Peyer's patch (tissue), 4 donors: ENCODE data around the gene PRPF4. TPM values are rescaled to one million over a fixed set of nuclear protein-coding genes. Genes with fewer than 3 reads are reported as not detected.

Experiments used
- DNase-seq, 3 donors: peaks; one replicate each; pipeline ENCODE4 v3.0.0-alpha.2; 2017 to 2019
- H3K27ac ChIP-seq, 4 donors: fragments of 200-600 bp; sonication (generic); one replicate each; pipeline ENCODE4 v1.5.1; 2016 to 2019
- H3K27me3 ChIP-seq, 2 donors: fragments of 200-600 bp; sonication (generic); one replicate each; pipeline ENCODE4 v1.5.1; 2019
- H3K36me3 ChIP-seq, 3 donors: fragments of 200-600 bp; sonication (generic); one replicate each; pipeline ENCODE4 v1.5.1; 2016 to 2019
- H3K4me1 ChIP-seq, 4 donors: fragments of 200-600 bp; sonication (generic); one replicate each; pipeline ENCODE4 v1.5.1; 2016 to 2019
- H3K4me3 ChIP-seq, 4 donors: fragments of 200-600 bp; sonication (generic); 1 replicate in 3 of 4; 2 replicates in 1 of 4; pipeline ENCODE4 v1.5.1; 2016 to 2019; ENCODE audit warnings: mild to moderate bottlenecking in 1 of 4
- H3K9me3 ChIP-seq, 4 donors: fragments of 200-600 bp; sonication (generic); one replicate each; pipeline ENCODE4 v1.5.1; 2016 to 2019; ENCODE audit warnings: mild to moderate bottlenecking in 1 of 4
- POLR2A ChIP-seq, 2 donors: fragments of 450-650 bp; IDR thresholded peaks; one replicate each; pipeline ENCODE4 v1.5.1; 2017; ENCODE audit warnings: antibody characterized with exemption in 2 of 2, mild to moderate bottlenecking in 2 of 2, moderate library complexity in 2 of 2
- total RNA-seq, 4 donors: library from RNA; depleted of rRNA; stranded (reverse); fragments of >200 nt; gene quantifications; one replicate each; pipeline ENCODE4 v1.1.0, GENCODE V29; 2016
- TF ChIP-seq, protein P1 (sequence below), 6 experiments: fragments of 450-650 bp in 4 of 6; fragments of 200-600 bp in 2 of 6; sonication (generic) in 1 of 6; IDR thresholded peaks; one replicate each; pipeline ENCODE4 v1.5.1; 2017 to 2019; ENCODE audit warnings: antibody characterized with exemption in 6 of 6, mild to moderate bottlenecking in 3 of 6, moderate library complexity in 1 of 6

Gene PRPF4
- total RNA-seq, 4 donors from 2014 or later: 11.4 to 33.0 (median 19.5) TPM

DNA sequence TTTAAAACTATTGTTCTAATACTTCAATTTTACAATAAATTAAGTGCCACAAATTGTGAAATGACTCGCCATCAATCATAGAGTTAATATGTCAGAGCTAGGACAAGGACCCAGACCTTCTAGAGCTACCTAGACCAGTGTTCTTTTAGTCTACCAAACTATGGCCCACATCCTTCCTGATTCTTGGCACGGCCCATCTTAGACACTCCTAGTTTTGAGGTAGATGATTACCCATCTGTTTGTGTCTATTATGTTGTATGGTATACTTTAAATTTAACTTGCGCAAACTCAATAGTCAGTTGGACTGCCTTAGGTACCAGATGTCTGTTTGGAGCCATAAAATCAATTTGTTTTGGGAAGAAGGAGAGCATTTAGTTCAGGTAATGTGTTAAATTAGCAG is 17.6 kb upstream of the PRPF4 start:
- Histone ChIP-seq H3K27me3 (no peaks in the 10 kb centered on the region), H3K9me3 (no peaks in the 10 kb centered on the region), H3K4me1 (no peaks in the 10 kb centered on the region), H3K27ac (no peak overlapping the region), H3K36me3 (peaks cover 0 to 50% (median 0%) of the 10 kb centered on the region in 3 donors), H3K4me3 (no peak overlapping the region)
- DNase-seq: no peak
- TF ChIP-seq POLR2A (IDR thresholded peaks at IDR 0.05): no peak
- TF ChIP-seq, protein P1, sequence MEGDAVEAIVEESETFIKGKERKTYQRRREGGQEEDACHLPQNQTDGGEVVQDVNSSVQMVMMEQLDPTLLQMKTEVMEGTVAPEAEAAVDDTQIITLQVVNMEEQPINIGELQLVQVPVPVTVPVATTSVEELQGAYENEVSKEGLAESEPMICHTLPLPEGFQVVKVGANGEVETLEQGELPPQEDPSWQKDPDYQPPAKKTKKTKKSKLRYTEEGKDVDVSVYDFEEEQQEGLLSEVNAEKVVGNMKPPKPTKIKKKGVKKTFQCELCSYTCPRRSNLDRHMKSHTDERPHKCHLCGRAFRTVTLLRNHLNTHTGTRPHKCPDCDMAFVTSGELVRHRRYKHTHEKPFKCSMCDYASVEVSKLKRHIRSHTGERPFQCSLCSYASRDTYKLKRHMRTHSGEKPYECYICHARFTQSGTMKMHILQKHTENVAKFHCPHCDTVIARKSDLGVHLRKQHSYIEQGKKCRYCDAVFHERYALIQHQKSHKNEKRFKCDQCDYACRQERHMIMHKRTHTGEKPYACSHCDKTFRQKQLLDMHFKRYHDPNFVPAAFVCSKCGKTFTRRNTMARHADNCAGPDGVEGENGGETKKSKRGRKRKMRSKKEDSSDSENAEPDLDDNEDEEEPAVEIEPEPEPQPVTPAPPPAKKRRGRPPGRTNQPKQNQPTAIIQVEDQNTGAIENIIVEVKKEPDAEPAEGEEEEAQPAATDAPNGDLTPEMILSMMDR (IDR thresholded peaks at IDR 0.05): no peak

DNA sequence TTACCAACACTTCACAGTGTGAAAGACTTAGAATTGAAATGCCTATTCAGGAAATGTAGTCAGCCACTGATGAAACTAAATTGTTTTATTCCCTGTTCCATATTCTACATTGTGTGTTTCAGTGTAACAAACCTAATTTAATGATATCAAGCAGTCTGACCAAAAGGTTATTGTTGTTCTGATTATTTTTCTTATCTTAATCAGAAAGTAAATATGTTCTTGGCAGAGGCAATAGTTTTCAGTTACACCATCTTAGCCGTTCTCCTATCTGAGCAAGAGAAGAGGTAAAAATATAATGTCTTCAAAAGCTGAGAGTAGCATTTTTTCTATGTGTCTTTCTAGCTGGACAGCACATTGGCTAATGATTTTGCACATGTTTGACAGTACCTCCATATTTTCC is 17.2 kb upstream of the PRPF4 start:
- Histone ChIP-seq H3K27ac (no peak overlapping the region), H3K4me1 (no peaks in the 10 kb centered on the region), H3K36me3 (peaks cover 0 to 50% (median 0%) of the 10 kb centered on the region in 3 donors), H3K4me3 (no peak overlapping the region), H3K9me3 (no peaks in the 10 kb centered on the region), H3K27me3 (no peaks in the 10 kb centered on the region)
- TF ChIP-seq, protein P1 (IDR thresholded peaks at IDR 0.05): no peak
- DNase-seq: no peak

DNA sequence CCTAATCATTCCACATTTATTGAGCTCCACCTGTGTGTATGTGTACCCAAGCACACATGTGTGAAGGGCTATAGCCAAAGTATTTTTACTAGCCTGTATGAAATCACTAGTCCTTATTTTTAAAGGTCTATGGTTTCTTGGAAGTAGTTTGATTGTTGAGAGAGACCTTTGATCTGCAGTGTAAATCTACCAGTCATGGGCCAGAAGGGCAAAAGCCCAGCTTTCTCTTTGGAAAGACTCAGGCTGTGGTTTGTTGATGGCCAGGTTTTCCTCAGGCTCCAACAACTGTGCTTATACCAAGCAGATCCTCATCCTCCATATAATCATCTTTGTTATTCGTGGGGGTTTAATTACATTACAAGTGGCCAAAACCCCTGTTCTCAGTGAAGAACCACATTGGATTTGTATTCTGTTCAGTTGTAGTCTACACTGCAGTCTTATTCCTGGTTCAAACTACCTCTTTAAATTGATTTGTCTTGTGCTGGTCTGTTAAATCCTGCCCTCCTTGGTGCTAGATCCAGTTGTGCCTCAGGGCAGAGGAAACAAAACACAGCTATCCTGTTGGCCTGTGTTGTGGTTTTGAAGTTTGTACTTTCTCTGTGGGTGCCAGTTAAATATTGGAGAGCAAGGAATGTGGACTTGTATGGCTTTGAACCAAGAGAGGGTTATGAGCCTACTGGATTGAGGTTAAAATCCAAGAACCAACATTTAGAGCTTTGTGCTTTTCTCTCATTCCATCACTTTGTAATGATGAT is 13.4 kb upstream of the PRPF4 start:
- DNase-seq: no peak
- Histone ChIP-seq H3K27ac (peak overlapping the region in 1 of 4 donors; percentile 28), H3K36me3 (peaks cover 0 to 48% (median 0%) of the 10 kb centered on the region in 3 donors), H3K4me1 (no peaks in the 10 kb centered on the region), H3K27me3 (no peaks in the 10 kb centered on the region), H3K4me3 (no peak overlapping the region), H3K9me3 (no peaks in the 10 kb centered on the region)
- no peak for TF ChIP-seq POLR2A (IDR thresholded peaks at IDR 0.05)
- TF ChIP-seq, protein P1 (IDR thresholded peaks at IDR 0.05): no peak

DNA sequence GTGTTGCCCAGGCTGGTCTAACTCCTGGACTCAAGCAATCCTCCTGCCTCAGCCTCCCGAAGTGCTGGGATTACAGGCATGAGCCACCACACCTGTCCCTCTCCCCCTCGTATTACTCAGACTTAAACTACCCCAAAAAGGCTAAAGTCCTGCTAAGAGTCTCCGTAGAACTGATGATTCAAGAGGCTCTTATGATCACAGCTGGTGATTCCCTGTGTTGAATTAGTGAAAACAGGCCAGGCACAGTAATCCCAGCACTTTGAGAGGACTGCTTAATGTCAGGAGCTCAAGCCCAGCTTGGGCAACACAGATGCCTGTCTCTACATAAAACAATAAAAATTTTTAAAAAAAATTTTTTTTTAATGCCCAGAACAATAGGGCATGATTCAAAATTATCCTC is 9.3 kb upstream of the PRPF4 start:
- Histone ChIP-seq H3K9me3 (no peaks in the 10 kb centered on the region), H3K4me3 (no peak overlapping the region), H3K36me3 (peaks cover 0 to 45% (median 0%) of the 10 kb centered on the region in 3 donors), H3K27ac (no peak overlapping the region), H3K27me3 (no peaks in the 10 kb centered on the region), H3K4me1 (no peaks in the 10 kb centered on the region)
- DNase-seq: no peak
- TF ChIP-seq POLR2A (IDR thresholded peaks at IDR 0.05): no peak
- TF ChIP-seq, protein P1 (IDR thresholded peaks at IDR 0.05): no peak

DNA sequence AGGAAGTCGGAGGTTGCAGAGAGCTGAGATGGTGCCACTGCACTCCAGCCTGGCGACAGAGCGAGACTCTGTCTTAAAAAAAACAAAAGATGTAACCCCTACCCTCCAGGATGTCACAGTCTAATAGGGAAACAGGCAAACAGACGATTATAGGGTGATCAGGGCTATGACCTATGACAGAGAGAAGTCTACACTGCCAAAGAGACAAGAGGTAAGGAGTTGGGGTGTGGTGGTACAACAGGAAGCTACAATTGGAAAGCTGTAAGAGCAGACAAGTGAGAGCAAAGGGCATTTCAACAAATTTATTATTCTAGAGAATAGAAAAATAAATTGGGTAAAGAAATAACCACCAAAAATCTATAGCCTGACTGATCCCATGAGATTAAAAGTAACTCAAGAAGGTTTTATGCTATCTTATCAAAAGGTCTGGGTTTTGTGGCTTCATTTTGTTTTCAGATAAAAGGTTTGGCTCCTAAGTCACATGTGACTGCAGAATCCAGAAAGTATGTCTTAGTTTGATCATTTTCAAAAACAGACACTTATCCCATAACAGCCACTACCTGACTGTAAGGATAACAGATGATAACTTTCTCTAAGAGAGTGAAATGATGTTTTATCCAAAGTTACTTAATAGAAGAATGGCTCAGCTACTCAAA is 7.4 kb upstream of the PRPF4 start:
- Histone ChIP-seq H3K4me3 (no peak overlapping the region), H3K9me3 (no peaks in the 10 kb centered on the region), H3K36me3 (peaks cover 0 to 57% (median 0%) of the 10 kb centered on the region in 3 donors), H3K27me3 (no peaks in the 10 kb centered on the region), H3K4me1 (no peaks in the 10 kb centered on the region), H3K27ac (no peak overlapping the region)
- TF ChIP-seq POLR2A (IDR thresholded peaks at IDR 0.05): no peak
- TF ChIP-seq, protein P1 (IDR thresholded peaks at IDR 0.05): no peak
- no peak for DNase-seq
